ENCODE data around the gene NKX6-2.

GRCh38 chr10:132783165-132783939, 2.6 kb downstream of the NKX6-2 start:
- TF ChIP-seq CTCF (conservative IDR thresholded peaks at IDR 0.05; ENCODE audit: low read depth in 2 of 2) = no peak
- TF ChIP-seq POLR2AphosphoS5 (IDR thresholded peaks at IDR 0.05; ENCODE audit: low read depth) = no peak
- TF ChIP-seq EZH2phosphoT487 (IDR thresholded peaks at IDR 0.05; ENCODE audit: unreplicated experiment) = no peak
